ENCODE data around the gene MITF. TPM values are rescaled to one million over a fixed set of nuclear protein-coding genes. Genes with fewer than 3 reads are reported as not detected.

MITF gene
- total and polyA plus RNA-seq, 8 donors, result 3.5 to 61.3 (median 15.5) TPM

- TF ChIP-seq POLR2A (IDR thresholded peaks at IDR 0.05) (no peak), EP300 (IDR thresholded peaks at IDR 0.05) (no peak), POLR2AphosphoS5 (IDR thresholded peaks at IDR 0.05) (no peak)
- TF ChIP-seq, protein P1, sequence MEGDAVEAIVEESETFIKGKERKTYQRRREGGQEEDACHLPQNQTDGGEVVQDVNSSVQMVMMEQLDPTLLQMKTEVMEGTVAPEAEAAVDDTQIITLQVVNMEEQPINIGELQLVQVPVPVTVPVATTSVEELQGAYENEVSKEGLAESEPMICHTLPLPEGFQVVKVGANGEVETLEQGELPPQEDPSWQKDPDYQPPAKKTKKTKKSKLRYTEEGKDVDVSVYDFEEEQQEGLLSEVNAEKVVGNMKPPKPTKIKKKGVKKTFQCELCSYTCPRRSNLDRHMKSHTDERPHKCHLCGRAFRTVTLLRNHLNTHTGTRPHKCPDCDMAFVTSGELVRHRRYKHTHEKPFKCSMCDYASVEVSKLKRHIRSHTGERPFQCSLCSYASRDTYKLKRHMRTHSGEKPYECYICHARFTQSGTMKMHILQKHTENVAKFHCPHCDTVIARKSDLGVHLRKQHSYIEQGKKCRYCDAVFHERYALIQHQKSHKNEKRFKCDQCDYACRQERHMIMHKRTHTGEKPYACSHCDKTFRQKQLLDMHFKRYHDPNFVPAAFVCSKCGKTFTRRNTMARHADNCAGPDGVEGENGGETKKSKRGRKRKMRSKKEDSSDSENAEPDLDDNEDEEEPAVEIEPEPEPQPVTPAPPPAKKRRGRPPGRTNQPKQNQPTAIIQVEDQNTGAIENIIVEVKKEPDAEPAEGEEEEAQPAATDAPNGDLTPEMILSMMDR (IDR thresholded peaks at IDR 0.05), result no peak
- intact Hi-C loops (cut with DNase I; ENCODE audit: low total_unique reads), result no loop called here
- no peaks in the 10 kb centered on the region for H3K4me1 ChIP-seq
- no peak overlapping the region for H3K27ac ChIP-seq
- no peak overlapping the region for H3K4me3 ChIP-seq
- H3K27me3 ChIP-seq, result no peaks in the 10 kb centered on the region
- 47 to 61% (median 52%) methylated on average over 4 of the region's 4 CpGs for whole genome bisulfite sequencing, 5 donors
- H3K36me3 ChIP-seq, result no peaks in the 10 kb centered on the region
- no peak for DNase-seq
- H3K9me3 ChIP-seq, result no peaks in the 10 kb centered on the region
These were observed 26.3 kb upstream of the MITF start for GRCh38 chr3:69712933-69713332.

DNA sequence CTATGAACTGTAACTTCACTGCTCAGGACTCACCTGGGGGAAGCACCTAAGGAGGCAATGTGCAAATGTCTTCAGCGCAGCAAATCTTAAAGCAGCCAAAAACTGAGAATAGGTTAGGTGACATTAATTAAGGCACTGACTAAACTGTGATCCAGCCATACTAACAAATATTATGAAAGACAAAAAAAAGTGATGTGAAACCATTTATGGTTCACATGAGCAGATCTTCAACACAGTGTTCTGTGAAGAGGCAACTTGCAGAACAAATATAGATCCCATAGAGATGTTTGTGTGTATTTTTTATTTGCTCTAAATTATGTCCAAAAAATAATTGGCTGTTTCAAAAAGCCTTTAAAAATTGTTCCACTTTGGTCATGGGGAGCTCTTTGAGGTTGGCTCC lies 24.1 kb upstream of the MITF start:
- WGBS, 5 donors, result 82 to 97% (median 93%) methylated on average over 1 of the region's 1 CpG
- TF ChIP-seq, protein P1 (IDR thresholded peaks at IDR 0.05), result no peak
- no peak for TF ChIP-seq POLR2A (IDR thresholded peaks at IDR 0.05)
- TF ChIP-seq EP300 (IDR thresholded peaks at IDR 0.05), result no peak
- TF ChIP-seq POLR2AphosphoS5 (IDR thresholded peaks at IDR 0.05), result no peak

DNA sequence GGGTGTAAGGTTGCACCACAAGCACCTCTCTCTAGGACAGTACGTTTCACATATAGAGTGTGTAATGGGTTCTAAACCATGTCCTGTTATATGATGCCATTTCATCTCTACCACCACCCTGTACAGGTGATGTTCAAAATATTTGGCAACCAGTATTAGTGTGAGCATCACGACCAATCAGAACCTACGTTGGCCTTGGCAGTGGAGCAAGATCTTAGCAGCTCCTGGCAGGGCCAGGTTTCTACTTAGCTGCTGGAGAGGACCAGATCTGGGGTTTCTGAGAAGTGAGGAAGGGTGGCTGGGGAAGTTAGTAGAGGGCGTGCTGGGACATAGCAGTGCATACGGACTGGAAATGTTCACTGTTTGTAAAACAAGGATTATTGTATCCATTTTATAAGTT lies 23.1 kb upstream of the MITF start:
- no peaks in the 10 kb centered on the region for H3K36me3 ChIP-seq
- TF ChIP-seq POLR2AphosphoS5 (IDR thresholded peaks at IDR 0.05), result no peak
- TF ChIP-seq EP300 (IDR thresholded peaks at IDR 0.05), result no peak
- TF ChIP-seq, protein P1 (IDR thresholded peaks at IDR 0.05), result no peak
- TF ChIP-seq POLR2A (IDR thresholded peaks at IDR 0.05), result no peak
- no peaks in the 10 kb centered on the region for H3K4me1 ChIP-seq
- H3K27ac ChIP-seq, result no peak overlapping the region
- DNase-seq, result no peak
- 64 to 76% (median 74%) methylated on average over 5 of the region's 5 CpGs for WGBS, 5 donors
- intact Hi-C loops (cut with DNase I; ENCODE audit: low total_unique reads), result no loop called here
- no peaks in the 10 kb centered on the region for H3K9me3 ChIP-seq
- H3K27me3 ChIP-seq, result no peaks in the 10 kb centered on the region
- H3K4me3 ChIP-seq, result no peak overlapping the region

More for the DNA sequence above, 24.1 kb upstream of the MITF start:
- no peak overlapping the region for H3K4me3 ChIP-seq
- H3K36me3 ChIP-seq, result no peaks in the 10 kb centered on the region
- H3K4me1 ChIP-seq, result no peaks in the 10 kb centered on the region
- no peak for DNase-seq
- no peaks in the 10 kb centered on the region for H3K9me3 ChIP-seq
- H3K27me3 ChIP-seq, result no peaks in the 10 kb centered on the region
- intact Hi-C loops (cut with DNase I; ENCODE audit: low total_unique reads), result no loop called here
- H3K27ac ChIP-seq, result no peak overlapping the region

- no peak for DNase-seq
- TF ChIP-seq EP300 (IDR thresholded peaks at IDR 0.05) (no peak), POLR2A (IDR thresholded peaks at IDR 0.05) (no peak)
- Histone ChIP-seq H3K27me3 (no peaks in the 10 kb centered on the region), H3K9me3 (no peaks in the 10 kb centered on the region), H3K36me3 (no peaks in the 10 kb centered on the region), H3K27ac (no peak overlapping the region), H3K4me1 (no peaks in the 10 kb centered on the region), H3K4me3 (no peak overlapping the region)
- WGBS, 5 donors, result 70 to 77% (median 73%) methylated on average over 5 of the region's 5 CpGs
- intact Hi-C loops (cut with DNase I; ENCODE audit: low total_unique reads), result no loop called here
These were observed 20.2 kb upstream of the MITF start for GRCh38 chr3:69718866-69719586.

GRCh38 chr3:69719587-69720122 lies 19.6 kb upstream of the MITF start:
- intact Hi-C loops (cut with DNase I; ENCODE audit: low total_unique reads), result no loop called here
- Histone ChIP-seq H3K4me1 (no peaks in the 10 kb centered on the region), H3K9me3 (no peaks in the 10 kb centered on the region), H3K27ac (no peak overlapping the region), H3K27me3 (no peaks in the 10 kb centered on the region), H3K36me3 (no peaks in the 10 kb centered on the region), H3K4me3 (no peak overlapping the region)
- TF ChIP-seq, protein P1 (IDR thresholded peaks at IDR 0.05), result no peak
- TF ChIP-seq EP300 (IDR thresholded peaks at IDR 0.05) (no peak), POLR2A (IDR thresholded peaks at IDR 0.05) (no peak), POLR2AphosphoS5 (IDR thresholded peaks at IDR 0.05) (no peak)
- no peak for DNase-seq
- 41 to 50% (median 44%) methylated on average over 3 of the region's 3 CpGs for whole genome bisulfite sequencing, 5 donors

Measured in stomach (tissue), 9 donors.